HL-60 (cell line): ENCODE results near the gene BEX4.

ENCODE experiments used
- CTCF ChIP-seq: IDR thresholded peaks from one replicate; pipeline ENCODE4 v1.5.1; 2011; ENCODE audit warnings: low read length, control low read depth, inconsistent platforms; ENCODE audit not compliant: insufficient read depth
- GABPA ChIP-seq: IDR thresholded peaks from 2 replicates; pipeline ENCODE4 v1.6.1; 2012; ENCODE audit warnings: low read depth
- POLR2AphosphoS5 ChIP-seq: IDR thresholded peaks from 2 replicates; pipeline ENCODE4 v1.6.1; 2012; ENCODE audit warnings: low read depth
- REST ChIP-seq: IDR thresholded peaks from 2 replicates; pipeline ENCODE4 v1.6.1; 2012; ENCODE audit warnings: low read depth; ENCODE audit not compliant: insufficient replicate concordance
- SPI1 ChIP-seq: IDR thresholded peaks from 2 replicates; pipeline ENCODE4 v1.6.1; 2012; ENCODE audit warnings: low read depth, mild to moderate bottlenecking, borderline replicate concordance

- TF ChIP-seq CTCF (no peak), POLR2AphosphoS5 (no peak), GABPA (no peak), SPI1 (no peak), REST (no peak)
Measured at GRCh38 chrX:103201041-103201440, 13.9 kb upstream of the BEX4 start.
